Activated T-helper 1 cell treated with anti-CD3 and anti-CD28 coated beads, Interleukin-2, amount 50 U/mL, for 16 hours (primary cell): ENCODE measurements around the gene C20orf144.

ENCODE experiments used
- DNase-seq, 2 donors: peaks; one replicate each; pipeline ENCODE4 v3.0.0-alpha.2; 2020; ENCODE audit warnings: low read depth in 1 of 2, low spot score in 1 of 2

The C20orf144 gene

DNA sequence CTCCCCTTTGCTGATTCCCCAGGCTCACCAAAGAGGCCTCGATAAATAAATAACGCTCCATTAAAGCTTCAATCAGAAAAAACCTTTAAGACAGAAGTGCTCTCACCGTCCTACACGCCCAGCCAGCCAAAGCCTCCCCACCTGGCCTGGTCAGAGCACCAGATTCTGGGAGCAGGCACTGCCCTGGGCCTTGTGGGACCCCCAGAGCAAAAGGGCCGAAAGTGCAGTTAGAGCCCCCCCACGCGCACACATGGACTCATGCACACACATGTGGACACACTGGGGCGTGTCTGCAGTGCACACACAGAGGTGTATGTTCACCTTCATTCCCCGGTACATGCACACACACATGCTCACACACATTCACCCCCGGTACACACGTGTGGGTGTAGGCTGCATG, 14.0 kb downstream of the C20orf144 start:
- no peak for DNase-seq

DNA sequence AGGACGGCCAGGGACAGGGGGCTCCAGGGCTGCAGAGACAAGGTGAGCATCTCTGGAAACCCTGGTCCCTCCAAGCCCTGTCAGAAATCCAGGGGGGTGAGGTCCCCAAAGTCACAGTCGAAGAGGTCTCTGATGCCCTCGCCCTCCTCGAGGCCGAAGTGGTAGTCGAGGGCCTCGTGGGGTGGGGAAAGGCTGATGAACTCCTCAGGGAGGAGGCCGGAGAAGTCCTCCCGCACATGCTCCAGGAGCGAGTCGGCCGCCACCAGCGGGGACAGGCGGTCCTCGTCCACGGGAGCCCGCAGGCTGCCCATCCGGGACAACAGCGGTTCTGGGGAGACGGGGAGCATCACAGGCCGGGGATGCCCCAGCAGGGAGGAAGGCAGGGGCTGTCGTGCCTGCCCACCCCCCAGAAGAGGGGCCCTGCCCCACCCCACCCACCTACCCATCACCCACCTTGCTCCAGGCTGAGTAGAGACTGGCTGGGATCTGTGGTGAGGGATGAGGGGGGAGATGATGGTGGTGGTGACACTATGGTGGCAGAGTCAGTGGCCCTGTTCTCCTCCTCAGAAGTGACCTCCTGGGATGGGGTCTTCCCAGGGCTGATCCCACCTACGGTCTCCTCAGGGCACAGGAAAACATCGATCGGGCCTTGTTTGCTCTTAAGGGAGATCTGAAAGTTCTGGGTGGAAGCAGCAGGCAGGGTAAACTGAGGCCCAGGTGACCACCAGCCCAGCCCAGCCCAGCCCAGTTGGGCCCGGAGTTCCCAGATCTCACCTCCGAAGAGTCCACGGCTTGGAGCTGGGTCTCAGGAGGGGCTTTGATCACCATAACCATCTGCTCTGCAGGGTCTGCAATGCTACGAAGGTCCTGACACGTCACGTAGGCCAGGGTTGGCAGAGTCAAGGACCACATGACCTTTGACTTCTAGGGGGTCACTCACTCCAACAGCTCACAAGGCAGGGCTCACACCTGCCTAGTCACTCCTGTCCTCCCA, 14.8 kb downstream of the C20orf144 start:
- no peak for DNase-seq

DNA sequence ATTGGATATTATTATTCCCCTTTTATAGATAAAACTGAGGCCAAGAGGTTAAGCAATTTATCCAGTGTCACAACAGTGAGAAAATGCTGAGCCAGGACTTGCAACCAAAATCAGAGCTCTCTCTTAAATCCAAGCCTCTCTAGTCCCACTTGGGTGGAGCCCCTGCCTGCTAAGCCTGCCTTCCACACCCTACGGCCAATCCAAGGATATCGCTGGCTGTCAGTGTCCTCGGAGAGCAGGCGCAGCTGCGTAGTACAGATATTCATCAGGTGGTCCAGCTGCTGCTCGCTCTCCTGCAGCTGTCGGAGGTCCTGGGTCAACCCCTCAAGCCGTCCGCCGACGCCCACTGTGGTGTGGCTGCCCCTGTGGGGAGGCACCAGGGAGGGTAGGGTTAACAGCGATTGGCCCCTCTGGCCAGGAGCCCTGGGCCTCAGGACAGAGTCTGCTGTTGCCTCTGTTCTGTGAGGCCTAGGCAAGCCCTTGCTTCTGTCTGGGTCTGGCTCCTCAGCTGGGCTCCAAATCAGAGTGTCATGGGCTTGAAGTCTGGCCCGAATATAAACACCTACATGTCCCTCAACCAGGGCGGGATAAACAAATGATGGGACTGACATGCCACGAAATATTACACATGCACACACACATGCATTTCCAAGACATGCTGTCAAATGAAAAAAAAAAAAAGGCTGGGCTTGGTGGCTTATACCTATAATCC, 16.0 kb downstream of the C20orf144 start:
- no peak for DNase-seq

DNA sequence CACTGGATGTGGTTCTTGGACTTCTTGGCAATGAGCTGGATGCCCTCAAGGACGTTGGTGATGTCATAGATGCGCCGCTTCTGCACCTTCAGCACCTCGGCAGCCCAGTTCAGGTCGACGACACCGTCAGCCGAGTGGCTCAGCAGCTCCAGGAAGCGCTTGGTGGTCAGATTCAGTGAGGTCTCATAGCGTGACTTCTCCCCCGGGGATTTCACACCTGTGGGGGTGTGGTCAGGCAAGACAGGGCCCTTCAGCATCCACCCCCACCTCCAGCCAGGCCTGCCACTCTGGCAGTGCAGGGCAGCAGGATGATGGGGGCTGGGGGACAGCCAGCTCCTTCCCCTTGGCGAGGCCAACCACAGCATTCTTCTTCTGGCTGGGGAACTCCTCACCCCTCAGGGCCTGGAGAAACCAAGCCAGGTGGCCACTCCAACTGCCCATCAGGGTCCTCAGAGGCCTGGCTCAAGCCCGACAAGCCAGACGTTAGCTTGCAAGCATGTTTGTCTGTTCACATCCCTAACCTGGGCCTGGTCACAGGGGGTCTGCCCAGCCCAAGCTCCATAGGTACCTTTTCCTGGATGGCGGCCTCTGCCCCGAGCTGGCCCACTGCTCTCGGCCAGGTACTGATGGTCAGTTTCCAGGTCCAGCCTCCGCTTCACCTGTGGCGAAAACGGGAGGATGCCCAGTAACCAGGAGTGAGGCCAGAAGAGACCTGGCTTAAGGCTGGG, 17.8 kb downstream of the C20orf144 start:
- DNase-seq, result no peak

DNA sequence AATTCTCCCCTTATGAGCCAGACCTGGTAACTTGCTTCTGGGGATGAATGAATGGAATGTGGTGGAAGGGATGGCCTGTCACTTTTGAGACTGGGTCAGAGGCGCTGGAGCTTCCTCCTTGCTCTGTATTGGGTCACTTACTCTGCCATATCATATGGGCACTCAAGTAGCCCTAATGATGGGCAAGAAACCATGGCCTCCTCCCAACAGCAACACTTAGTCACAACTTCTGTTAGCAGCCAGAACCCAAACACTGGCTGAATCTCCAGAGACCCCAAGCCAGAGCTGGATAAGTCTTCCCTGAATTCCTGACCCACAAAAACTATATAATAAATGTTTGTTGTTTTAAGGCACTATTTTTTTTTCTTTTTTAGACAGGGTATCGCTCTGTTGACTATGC, 18.6 kb downstream of the C20orf144 start:
- DNase-seq, result no peak

DNA sequence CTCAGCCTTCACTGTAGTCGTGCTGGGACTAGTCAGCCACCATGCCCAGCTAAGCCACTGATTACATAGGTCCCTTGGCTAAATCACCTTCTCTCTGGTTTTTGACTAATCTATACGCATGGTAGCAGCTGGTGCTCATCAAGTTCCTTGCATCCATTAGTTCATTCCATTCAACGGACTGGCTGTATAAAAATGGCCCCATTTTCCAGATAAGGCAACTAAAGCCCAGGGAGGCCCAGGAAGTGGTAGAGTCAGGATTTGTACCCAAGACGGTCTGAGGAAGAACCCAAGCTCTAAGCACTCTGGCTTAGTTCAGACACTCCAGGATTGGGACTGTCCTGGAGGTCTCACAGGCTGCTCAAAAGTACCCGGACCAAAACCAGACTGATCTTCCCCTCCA, 19.2 kb downstream of the C20orf144 start:
- DNase-seq, result no peak

DNA sequence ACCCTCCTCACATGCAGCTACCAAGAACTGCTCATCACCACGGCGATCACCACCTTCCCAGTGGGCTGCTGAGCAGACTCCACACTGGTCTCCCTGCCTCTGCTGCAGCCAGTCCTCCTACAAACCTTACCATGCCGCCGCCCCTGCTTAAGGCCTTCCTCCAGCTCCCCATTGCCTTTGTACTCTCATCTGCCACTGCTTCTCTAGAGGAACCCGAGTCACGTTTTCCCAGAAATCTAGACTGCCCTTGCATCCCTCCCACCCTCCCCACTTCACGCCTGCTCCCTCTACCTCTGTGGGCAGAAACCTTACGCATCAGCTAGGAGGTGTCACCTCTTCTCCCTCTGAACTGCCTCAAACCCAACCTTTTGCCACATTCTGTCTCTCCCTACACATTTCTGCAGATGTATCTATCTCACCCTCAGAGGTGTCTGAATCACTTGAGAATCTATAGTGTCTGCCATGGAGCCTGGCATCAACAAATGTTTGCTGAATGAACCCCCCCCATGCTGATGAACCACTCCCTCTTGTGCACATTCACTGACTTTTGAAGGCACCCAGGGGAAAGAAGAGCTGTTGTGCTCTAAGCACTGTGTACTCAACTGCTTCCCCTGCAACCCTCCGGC, 19.7 kb downstream of the C20orf144 start:
- DNase-seq, result no peak

DNA sequence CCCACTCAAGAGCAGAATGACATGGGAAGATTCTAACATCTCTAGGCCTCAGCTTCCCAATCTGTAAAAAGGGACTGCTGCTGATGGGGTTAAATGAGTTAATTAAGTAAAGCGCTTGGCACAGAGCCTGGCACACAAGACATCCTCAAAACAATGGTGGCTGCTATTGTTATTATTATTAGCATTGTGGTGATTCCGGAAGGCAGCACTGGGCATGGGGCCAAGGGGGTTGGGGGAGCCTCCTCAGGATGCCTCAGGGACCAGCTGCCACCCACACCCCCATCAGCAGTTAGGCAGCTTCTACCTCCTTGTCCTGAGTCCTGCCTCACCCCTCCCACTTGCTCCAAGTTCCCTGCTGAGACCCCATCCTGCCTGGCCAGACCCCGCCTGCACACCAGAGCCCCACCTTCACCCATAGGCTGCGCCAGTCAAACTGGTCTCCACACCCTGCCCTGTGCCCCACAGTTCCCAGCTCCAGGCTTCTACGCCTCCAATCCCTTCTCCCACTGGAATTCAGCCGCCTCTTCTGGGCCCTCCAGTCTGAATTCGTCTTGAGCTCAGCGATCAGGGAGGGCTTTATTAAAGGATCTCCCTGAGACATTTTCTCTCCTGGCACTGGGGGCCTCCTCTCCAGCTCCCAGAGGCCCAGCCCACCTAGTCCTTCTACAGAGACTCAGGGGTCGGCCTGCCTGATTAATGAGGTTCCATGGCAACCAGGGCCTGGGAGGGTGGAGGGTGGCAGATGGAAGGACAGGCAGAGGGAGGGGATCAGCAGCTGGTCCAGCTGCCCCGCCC, 22.6 kb downstream of the C20orf144 start:
- DNase-seq, result no peak

DNA sequence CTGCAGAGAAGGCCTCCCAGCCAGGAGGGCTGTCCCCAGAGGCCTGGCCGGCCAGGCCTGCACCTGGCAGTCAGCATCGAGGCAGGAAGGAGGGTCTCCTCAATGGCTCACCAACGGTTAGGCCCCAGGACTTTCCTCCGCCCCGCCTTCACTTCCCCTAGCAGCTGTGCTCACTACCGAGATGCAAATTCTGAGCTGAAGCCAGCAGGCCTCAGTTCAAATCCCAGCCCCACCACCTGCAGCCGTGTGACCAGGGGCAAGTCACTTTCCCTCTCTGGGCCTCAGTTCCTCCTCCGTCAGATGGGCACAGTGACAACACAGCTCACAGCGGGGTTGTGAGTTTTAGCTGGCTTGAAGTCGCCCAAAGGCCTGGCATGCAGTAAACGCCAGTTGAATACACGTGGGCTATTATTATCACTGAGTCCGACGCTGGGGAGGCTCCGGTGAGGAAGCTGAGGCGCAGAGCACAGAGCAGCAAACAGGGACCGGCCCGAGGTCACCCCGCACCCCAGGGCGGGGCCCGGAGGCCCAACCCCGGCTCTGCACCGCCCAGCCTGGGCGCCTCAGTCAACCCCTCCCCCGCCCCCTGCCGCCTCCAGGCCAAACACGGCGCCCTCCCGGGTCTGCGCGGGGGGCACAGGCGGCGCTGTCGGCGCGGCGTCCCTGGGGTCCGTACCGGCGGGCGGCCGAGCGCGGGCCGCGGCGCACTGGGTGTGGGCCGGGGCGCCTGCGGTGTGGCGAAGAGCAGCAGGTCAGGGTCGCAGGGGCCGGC, 23.4 kb downstream of the C20orf144 start:
- peak in 1 of 2 donors; percentile 32 for DNase-seq

DNA sequence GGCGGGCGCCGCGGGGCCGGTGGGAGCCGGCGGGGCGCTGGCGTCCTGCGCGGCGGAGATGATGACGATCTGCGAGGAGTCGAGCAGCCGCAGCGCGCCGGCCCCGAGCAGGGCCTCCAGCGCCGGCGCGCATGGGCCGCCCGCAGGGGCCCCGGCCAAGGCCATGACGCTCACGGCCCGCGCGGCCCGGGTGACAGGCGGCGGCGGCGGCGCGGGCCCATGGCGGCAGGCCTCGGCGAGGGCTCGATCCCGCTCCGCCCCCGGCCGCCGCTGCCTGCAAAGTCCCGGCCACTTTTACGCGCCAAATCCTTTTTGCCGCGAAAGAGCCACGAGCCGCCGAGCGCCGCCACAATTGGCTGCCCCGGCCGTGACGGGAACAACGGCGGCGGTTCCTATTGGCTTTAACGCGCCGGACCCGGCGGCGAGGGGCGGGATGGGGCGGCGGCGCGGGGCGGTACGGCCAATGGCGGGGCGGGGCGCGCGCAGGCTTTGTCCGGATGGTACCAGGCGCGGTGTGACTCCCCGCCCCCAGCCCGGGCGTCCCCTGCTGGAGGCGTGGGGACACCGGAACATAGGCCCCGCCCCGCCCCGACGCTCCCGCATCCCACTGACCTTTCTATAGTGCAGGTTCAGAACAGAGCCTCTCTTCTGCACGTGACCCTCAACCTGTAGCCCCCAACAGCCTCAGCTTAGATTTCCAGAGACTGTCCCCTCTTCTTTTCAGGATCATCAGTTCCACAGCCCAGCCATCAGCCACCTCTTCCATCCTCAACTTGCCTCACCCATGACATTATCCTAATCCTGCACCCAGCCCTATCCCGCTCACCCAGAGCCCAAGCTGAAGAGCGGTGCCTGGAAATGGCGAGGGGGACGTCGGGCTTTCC, 24.2 kb downstream of the C20orf144 start, which contains the start of gene E2F1:
Gene E2F1, minus strand, starts transcription at position 286 of the 884 bp plus-strand sequence. Its CDS starts 121 bp downstream, at position 165.
- peak; percentile 88 to 93 for DNase-seq

DNA sequence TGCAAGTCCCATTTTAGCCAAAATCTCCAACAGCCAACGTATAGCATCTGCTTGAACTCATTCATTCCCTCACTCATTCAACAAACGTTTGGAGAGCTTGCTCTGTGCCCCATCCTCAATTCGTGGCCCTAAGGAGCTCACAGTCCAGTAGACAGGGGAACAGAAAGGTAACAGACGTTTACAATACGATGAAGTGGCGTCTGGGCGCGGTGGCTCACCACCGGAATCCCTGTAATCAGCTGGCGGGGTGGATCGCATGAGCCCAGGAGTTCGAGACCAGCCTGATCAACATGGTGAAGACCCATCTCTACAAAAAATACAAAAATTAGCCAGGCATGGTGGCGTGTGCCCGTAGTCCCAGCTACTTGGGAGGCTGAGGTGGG, 24.8 kb downstream of the C20orf144 start:
- no peak for DNase-seq

DNA sequence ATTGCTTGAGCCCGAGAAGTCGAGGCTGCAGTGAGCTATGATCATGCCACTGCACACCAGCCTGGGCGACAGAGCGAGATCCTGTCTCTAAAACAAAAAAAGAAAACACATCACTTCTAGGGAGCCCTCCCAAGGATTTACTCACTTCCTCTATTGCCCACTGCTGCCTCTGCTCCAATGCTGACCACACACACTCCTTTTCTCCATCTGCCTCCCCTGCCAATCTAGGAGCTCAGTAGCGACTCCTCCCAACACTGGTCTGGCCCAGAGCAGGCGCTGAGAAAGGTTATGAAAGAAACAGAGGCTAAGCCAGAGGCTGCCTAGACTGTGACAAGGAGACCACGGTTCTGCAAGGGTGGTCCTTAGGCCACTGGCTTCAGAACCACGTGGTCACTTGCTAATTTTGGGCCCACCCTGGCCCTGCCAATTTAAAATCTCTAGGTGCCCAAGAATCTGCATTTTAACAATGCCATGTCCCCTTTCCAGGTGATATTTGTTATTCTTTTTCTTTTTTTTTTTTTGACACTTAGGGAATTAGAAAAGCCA, 25.3 kb downstream of the C20orf144 start:
- no peak for DNase-seq

DNA sequence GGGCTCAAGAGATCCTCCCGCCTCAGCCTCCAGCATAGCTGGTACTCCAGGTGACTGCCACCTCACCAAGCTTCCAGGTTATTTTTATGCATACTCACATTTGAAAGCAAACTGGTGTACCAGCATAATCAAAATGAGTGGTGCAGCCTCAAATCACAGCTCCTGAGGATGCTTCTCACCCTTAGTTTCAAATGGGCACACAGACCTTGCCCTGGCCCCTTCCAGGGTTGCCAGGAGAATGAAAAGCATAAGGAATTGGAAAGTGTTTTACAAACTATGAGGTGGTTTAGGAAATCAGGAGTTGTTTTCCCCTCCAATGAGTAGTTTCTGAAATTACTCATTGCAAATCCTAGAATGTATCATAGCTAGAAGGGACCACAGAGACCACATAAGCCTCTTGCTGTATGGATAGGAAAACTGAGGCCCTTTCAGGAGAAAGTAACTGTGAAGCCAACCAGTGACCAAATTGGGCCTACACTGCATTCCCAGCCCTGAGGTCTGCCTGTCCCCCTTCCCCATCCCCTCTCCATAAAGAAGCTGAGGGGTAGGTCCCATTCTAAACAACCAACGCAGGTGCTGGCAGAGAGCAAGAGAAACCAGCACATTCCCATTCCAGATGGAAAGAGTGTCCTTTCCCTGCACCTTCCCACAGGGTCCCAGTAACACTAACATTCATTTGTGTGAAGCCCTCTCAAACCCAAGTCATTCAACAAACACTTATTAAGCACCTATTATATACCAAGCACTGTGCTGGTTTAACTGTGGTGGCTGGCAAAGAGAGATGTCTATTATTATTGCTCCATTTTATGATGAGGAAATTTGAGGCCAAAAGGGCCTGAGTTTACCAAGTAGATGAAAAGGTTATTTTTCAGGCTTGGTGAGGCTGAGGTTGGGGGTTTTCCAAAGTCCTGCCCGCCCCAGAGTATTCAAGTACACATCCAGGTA, 26.1 kb downstream of the C20orf144 start:
- DNase-seq, result no peak

DNA sequence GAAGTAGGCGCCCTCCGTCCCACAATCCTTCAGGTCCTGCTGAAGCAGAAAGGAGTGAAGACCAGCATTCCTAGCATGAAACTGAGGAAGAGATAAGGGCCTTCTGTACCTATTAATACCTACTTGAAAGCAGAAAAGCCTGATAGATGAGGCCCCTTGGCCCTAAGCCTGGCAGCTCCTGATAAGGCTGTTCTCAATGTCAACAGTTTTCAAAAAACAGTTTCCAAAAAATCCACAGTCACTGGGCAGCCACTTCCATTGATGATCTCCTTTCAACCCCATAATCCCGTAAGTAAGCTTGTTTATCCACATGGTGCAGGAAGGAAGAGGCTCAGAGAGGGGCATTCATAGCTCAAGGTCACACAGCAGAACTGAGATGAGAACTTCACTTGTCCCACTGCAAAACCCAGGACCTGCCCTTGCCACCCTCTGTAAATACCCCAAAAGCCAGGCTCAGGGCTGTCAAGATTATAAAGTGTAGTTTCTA, 26.9 kb downstream of the C20orf144 start:
- no peak for DNase-seq

DNA sequence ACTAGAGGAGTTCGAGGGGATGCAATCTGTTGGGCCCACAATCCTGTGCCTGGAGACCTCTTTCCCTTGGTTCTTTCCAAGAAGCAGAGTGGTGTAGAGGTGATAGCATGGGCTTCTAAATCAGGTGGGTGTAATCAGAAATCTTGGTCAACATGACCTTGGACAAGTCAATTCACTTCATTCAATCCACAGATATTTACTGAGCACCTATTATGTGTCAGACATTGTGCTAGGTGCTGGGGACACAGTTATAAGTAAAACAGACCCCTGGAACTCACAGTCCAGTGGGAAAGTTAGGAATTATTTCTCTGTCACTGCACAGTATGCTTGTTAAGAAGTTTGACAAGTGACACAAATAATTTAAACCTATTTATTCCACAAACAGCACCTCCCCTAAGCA, 27.4 kb downstream of the C20orf144 start:
- no peak for DNase-seq

DNA sequence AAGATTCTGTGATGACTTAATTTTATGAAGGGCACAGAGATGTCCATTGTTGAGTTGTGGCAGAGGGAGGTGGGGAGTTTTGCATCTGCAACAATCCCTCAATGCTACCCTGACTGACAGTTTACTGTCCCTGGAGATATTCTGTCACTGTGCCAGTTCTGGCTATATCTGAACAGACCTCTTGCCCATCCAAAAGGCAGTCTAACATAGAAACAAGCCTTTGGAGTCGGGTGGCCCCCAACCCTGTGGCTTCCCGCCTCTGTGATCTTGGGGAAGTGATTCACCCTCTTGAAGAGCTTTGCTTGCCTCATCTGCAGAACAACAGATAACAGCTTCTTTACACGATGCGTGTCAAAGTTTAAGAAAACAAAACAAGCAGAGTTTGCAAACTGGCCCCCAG, 27.8 kb downstream of the C20orf144 start:
- peak in 1 of 2 donors; percentile 18 for DNase-seq

DNA sequence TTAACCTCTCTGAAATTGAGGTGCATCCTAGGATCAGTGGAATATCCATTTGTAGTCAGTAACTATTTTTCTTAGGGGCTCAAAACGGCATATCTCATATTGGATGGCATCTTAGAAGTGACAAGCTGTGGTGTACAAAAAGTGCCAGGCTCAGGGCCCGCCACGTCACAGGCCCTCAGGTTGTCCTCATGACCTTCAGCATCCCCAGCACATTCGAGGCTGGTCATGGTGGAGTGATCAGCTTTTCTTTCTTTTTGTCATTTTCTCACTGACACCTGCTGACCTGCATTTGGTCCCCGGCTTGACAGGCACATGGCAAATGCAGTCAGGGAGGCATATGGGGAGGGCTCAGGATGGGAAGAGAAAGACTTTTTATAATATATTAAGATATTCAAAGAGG, 31.2 kb downstream of the C20orf144 start:
- no peak for DNase-seq
